CD4-positive, alpha-beta T cell (primary cell): ENCODE data around the gene ZFYVE1. TPM values are rescaled to one million over a fixed set of nuclear protein-coding genes. Genes with fewer than 3 reads are reported as not detected.

Experiments used
- ATAC-seq: fragments of 200-7000 bp; cut with Tn5 transposase; one replicate; pipeline ENCODE4 v1.10.0; 2022; ENCODE audit warnings: mild to moderate bottlenecking; ENCODE audit not compliant: poor library complexity
- CTCF ChIA-PET: fragments of 350-600 bp; sonication (Branson Sonifier 250); formaldehyde crosslinking; loops from one replicate; lab custom pipeline; 2021; ENCODE audit warnings: antibody characterized with exemption, inconsistent platforms; lab: Charles Lee
- POLR2A ChIA-PET: fragments of 350-600 bp; sonication (Branson Sonifier 250); formaldehyde crosslinking; loops from one replicate; lab custom pipeline; 2021; ENCODE audit warnings: antibody characterized with exemption, inconsistent platforms; lab: Charles Lee
- DNase-seq, 14 experiments: peaks; one replicate each; pipeline ENCODE4 v3.0.0-alpha.2; 2013 to 2020; ENCODE audit warnings: mixed read lengths in 2 of 14
- H3K27ac ChIP-seq, 2 donors: one replicate each; pipeline versions ENCODE4 v1.5.1 to v1.7.0; 2013; ENCODE audit warnings: low read length in 2 of 2, low read depth in 1 of 2, mild to moderate bottlenecking in 1 of 2
- H3K27me3 ChIP-seq, 2 experiments: 1 replicate in 1 of 2; 2 replicates in 1 of 2; pipeline versions ENCODE4 v1.6.1 to v1.7.0; 2013; ENCODE audit warnings: low read length in 2 of 2, control low read depth in 1 of 2, mild to moderate bottlenecking in 1 of 2, moderate library complexity in 1 of 2; ENCODE audit not compliant: insufficient read depth in 2 of 2, control insufficient read depth in 1 of 2
- H3K36me3 ChIP-seq: one replicate; pipeline ENCODE4 v1.6.1; 2013; ENCODE audit warnings: low read length, control low read depth; ENCODE audit not compliant: insufficient read depth
- H3K4me1 ChIP-seq: one replicate; pipeline ENCODE4 v1.6.1; 2013; ENCODE audit warnings: low read length, control low read depth; ENCODE audit not compliant: insufficient read depth
- H3K4me3 ChIP-seq: one replicate; pipeline ENCODE4 v1.5.1; 2013; ENCODE audit warnings: mild to moderate bottlenecking, low read length, moderate library complexity
- H3K9me3 ChIP-seq, 2 experiments: 1 replicate in 1 of 2; 2 replicates in 1 of 2; pipeline versions ENCODE4 v1.6.1 to v1.7.0; 2013; ENCODE audit warnings: low read length in 2 of 2, mild to moderate bottlenecking in 2 of 2, control low read depth in 1 of 2, moderate library complexity in 1 of 2; ENCODE audit not compliant: control insufficient read depth in 1 of 2, insufficient read depth in 1 of 2
- H3K27ac Mint-ChIP-seq: one replicate; pipeline ENCODE4 v1.8.0; 2020; ENCODE audit warnings: mixed read lengths
- H3K27me3 Mint-ChIP-seq: one replicate; pipeline ENCODE4 v1.8.0; 2021; ENCODE audit warnings: mixed read lengths
- H3K36me3 Mint-ChIP-seq: one replicate; pipeline ENCODE4 v1.8.0; 2021; ENCODE audit warnings: low read depth, mixed read lengths
- H3K4me1 Mint-ChIP-seq: one replicate; pipeline ENCODE4 v1.8.0; 2021; ENCODE audit warnings: low read depth, mixed read lengths
- H3K4me3 Mint-ChIP-seq: one replicate; pipeline ENCODE4 v1.8.0; 2020; ENCODE audit warnings: mild to moderate bottlenecking, mixed read lengths
- H3K9me3 Mint-ChIP-seq: one replicate; pipeline ENCODE4 v1.8.0; 2020; ENCODE audit warnings: mixed read lengths
- CTCF ChIP-seq: fragments of 200-600 bp; IDR thresholded peaks from one replicate; pipeline ENCODE4 v1.8.0; 2022; ENCODE audit warnings: antibody characterized with exemption, mild to moderate bottlenecking
- intact Hi-C, 2 experiments: fragments of 100-400 bp; cut with DNase I in 1 of 2; cut with micrococcal nuclease in 1 of 2; formaldehyde crosslinking; loops; one replicate each; pipeline versions ENCODE4 v1.15.1 to v1.9.0; 2023 to 2025; cut with DNase I, micrococcal nuclease
- total RNA-seq, 174 experiments: library from RNA in 2 of 174; stranded (reverse) in 2 of 174; gene quantifications; one replicate each; pipeline ENCODE4 v1.2.3 and lab custom pipeline; 2021 to 2026

ZFYVE1 gene
- total RNA-seq, 2 experiments from 2014 or later: 9.3 to 10.9 TPM

DNA sequence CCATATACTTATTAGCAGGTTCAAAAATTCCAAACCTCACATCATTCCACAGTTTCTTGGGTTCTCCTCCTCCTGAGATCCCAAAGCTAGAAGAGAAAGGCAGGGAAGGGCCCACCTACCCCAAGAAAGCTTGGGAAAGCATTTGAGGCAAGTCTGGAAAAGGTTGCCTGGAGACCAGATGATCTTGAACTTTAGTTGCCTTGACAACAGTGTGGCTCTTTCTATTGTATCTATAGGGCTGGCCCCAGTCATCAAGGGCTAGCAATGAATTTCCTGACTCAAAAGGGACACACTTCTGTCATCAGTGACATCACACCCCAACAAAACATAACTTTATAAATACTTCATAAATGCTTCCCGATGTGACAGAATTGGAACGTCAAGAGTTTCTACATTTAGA lies 40.0 kb downstream of the ZFYVE1 start:
- Mint-ChIP-seq H3K36me3 (peaks cover 77% of the 10 kb centered on the region), H3K27ac (no peak overlapping the region), H3K27me3 (no peaks in the 10 kb centered on the region), H3K9me3 (no peaks in the 10 kb centered on the region), H3K4me3 (no peak overlapping the region), H3K4me1 (no peaks in the 10 kb centered on the region)
- CTCF ChIA-PET: no interaction called here
- Histone ChIP-seq H3K9me3 (peaks cover 0 to 9% of the 10 kb centered on the region in 2 experiments), H3K27ac (no peak overlapping the region), H3K36me3 (peaks cover 39% of the 10 kb centered on the region), H3K4me3 (no peak overlapping the region), H3K27me3 (no peaks in the 10 kb centered on the region), H3K4me1 (no peaks in the 10 kb centered on the region)
- no peak for DNase-seq
- no peak for TF ChIP-seq CTCF
- no peak for ATAC-seq
- intact Hi-C loops: no loop called here
- POLR2A ChIA-PET: no interaction called here

DNA sequence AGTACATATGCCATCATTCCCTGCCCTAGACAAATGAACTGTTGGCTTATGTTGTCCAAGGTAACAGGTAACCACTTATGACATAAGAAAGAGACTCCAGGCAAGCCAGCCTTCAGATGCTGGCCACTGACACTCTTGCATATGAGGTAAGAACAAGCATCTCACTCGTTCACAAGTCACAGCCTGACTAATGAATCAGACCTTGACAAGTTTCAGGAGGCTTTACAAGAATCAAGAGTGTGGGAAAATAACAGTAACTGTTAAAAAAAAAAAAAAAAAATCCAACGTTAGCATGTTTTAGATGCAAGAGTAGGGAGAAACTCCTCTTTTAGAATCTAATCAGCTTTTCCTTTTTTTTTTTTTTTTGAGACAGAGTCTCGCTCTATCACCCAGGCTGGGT lies 40.7 kb downstream of the ZFYVE1 start:
- no peak overlapping the region for H3K4me3 Mint-ChIP-seq
- Histone ChIP-seq H3K4me3 (no peak overlapping the region), H3K36me3 (peaks cover 40% of the 10 kb centered on the region), H3K27ac (no peak overlapping the region), H3K27me3 (no peaks in the 10 kb centered on the region), H3K4me1 (no peaks in the 10 kb centered on the region), H3K9me3 (peaks cover 0 to 9% of the 10 kb centered on the region in 2 experiments)
- ChIA-PET POLR2A (no interaction called here), CTCF (no interaction called here)
- intact Hi-C loops: no loop called here
- no peaks in the 10 kb centered on the region for H3K4me1 Mint-ChIP-seq
- H3K9me3 Mint-ChIP-seq: no peaks in the 10 kb centered on the region
- no peak for ATAC-seq
- H3K27ac Mint-ChIP-seq: no peak overlapping the region
- peaks cover 77% of the 10 kb centered on the region for H3K36me3 Mint-ChIP-seq
- no peaks in the 10 kb centered on the region for H3K27me3 Mint-ChIP-seq
- DNase-seq: no peak
- no peak for TF ChIP-seq CTCF

- Mint-ChIP-seq H3K27ac (no peak overlapping the region), H3K9me3 (no peaks in the 10 kb centered on the region), H3K36me3 (peaks cover 85% of the 10 kb centered on the region), H3K4me1 (no peaks in the 10 kb centered on the region), H3K27me3 (no peaks in the 10 kb centered on the region), H3K4me3 (no peak overlapping the region)
- no peak overlapping the region for H3K27ac ChIP-seq
- no peaks in the 10 kb centered on the region for H3K4me1 ChIP-seq
- no peak overlapping the region for H3K4me3 ChIP-seq
- peaks cover 0 to 9% of the 10 kb centered on the region in 2 experiments for H3K9me3 ChIP-seq
- CTCF ChIA-PET: no interaction called here
- intact Hi-C loops: no loop called here
- no peak for TF ChIP-seq CTCF
- ATAC-seq (no peak), DNase-seq (no peak)
- H3K27me3 ChIP-seq: no peaks in the 10 kb centered on the region
- POLR2A ChIA-PET: no interaction called here
- peaks cover 62% of the 10 kb centered on the region for H3K36me3 ChIP-seq
Observed at GRCh38 chr14:72982146-72982708, 44.7 kb downstream of the ZFYVE1 start.
